Measurements from ENCODE around the gene ST6GALNAC1.

DNA sequence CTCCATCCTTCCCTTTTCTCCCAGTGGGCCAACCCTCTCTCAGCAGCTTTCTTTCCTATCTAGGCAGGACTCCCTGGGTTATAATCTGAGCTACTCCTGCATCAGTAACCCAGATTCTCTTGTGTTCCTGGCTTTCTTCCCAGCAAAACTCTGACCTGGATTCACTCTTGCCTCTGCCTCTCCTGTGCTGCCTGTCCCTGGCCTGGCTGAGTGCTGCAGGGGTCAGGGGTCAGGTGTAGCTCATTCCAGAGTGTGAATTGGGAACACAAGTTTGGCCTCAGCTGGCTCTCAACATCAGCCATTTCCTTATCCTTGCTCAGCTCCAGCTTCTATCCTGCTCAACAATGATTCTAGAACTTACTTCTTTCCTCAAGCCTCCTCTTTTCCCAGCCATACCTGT lies 55.4 kb downstream of the ST6GALNAC1 start:
- TF ChIP-seq, protein P1, sequence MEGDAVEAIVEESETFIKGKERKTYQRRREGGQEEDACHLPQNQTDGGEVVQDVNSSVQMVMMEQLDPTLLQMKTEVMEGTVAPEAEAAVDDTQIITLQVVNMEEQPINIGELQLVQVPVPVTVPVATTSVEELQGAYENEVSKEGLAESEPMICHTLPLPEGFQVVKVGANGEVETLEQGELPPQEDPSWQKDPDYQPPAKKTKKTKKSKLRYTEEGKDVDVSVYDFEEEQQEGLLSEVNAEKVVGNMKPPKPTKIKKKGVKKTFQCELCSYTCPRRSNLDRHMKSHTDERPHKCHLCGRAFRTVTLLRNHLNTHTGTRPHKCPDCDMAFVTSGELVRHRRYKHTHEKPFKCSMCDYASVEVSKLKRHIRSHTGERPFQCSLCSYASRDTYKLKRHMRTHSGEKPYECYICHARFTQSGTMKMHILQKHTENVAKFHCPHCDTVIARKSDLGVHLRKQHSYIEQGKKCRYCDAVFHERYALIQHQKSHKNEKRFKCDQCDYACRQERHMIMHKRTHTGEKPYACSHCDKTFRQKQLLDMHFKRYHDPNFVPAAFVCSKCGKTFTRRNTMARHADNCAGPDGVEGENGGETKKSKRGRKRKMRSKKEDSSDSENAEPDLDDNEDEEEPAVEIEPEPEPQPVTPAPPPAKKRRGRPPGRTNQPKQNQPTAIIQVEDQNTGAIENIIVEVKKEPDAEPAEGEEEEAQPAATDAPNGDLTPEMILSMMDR (IDR thresholded peaks at IDR 0.05; ENCODE audit: low read length): no peak
- TF ChIP-seq EZH2 (IDR thresholded peaks at IDR 0.05; ENCODE audit: borderline replicate concordance, low read length): no peak

All from OCI-LY1 (cell line).